Measurements from ENCODE around the gene TNFSF13.

TNFSF13 gene

DNA sequence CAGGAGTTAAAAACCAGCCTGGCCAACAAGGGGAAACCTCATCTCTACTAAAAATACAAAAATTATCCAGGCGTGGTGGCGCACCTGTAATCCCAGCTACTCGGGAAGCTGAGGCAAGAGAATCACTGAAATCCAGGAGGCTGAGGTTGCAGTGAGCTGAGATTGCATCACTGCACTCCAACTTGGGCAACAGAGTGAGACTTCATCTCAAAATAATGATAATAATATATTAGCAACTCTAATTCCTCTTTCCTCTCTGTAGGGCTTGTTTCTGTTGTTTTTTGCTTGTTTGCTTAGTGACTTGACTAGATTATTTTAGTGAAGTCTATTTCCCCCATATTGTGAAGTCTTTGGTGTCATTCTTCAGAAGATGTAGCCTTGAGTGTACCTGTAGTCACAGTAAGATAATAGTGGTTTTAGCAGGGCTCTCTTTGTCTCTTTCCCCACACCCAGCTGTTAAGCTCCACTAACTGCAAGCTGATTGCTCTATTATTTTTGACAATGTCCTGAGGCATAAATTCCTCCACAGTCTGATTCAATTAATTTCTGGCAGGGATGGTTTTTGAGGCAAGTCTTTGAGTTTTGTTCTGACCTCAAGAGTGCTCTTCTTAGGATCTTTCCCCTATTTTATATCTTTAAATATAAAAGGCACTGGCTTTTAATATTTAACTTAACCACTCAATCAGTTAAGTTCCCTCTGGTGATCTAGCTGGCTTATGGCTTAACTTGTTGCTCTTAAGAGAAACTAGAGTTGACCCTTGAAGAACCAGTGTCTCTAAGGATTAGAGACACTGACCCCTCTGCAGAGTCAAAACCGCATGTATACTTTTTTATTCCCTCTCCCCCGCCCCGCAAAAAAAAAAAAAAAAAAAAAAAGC lies 28.3 kb upstream of the TNFSF13 start:
- ChIA-PET CTCF (interaction anchor here (3.7 kb wide), 1 partner anchor 16 kb away, joined by 25 read pairs; no protein-coding TSS in a partner anchor), POLR2A (no interaction called here)
- DNase-seq (ENCODE audit: extremely low spot score): no peak
- TF ChIP-seq, protein P1, sequence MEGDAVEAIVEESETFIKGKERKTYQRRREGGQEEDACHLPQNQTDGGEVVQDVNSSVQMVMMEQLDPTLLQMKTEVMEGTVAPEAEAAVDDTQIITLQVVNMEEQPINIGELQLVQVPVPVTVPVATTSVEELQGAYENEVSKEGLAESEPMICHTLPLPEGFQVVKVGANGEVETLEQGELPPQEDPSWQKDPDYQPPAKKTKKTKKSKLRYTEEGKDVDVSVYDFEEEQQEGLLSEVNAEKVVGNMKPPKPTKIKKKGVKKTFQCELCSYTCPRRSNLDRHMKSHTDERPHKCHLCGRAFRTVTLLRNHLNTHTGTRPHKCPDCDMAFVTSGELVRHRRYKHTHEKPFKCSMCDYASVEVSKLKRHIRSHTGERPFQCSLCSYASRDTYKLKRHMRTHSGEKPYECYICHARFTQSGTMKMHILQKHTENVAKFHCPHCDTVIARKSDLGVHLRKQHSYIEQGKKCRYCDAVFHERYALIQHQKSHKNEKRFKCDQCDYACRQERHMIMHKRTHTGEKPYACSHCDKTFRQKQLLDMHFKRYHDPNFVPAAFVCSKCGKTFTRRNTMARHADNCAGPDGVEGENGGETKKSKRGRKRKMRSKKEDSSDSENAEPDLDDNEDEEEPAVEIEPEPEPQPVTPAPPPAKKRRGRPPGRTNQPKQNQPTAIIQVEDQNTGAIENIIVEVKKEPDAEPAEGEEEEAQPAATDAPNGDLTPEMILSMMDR (IDR thresholded peaks at IDR 0.05; ENCODE audit: control extremely low read depth, extremely low read depth, low read depth, missing control alignments): no peak

DNA sequence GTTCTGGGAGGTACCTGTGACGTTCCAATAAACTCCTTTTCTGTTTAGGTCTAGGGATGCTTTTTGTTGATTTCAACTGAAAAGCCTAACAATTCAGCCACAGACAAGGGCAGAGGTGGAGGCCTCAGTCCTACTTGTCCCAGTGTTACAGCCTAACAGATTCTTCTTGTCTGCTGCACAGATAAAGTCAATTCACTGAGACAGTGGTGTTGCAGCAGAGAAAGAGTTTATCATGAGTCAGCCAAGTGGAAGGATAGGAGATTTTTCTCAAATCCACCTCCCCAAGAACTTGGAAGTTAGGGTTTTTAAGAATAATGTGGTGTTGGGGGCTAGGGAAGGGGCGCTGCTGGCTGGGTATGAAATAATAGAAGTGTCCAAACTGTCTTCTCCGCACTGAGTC lies 20.5 kb upstream of the TNFSF13 start:
- CTCF ChIA-PET: no interaction called here
- no peak for DNase-seq (ENCODE audit: extremely low spot score)
- TF ChIP-seq, protein P1 (IDR thresholded peaks at IDR 0.05; ENCODE audit: control extremely low read depth, extremely low read depth, low read depth, missing control alignments): no peak
- POLR2A ChIA-PET: no interaction called here

DNA sequence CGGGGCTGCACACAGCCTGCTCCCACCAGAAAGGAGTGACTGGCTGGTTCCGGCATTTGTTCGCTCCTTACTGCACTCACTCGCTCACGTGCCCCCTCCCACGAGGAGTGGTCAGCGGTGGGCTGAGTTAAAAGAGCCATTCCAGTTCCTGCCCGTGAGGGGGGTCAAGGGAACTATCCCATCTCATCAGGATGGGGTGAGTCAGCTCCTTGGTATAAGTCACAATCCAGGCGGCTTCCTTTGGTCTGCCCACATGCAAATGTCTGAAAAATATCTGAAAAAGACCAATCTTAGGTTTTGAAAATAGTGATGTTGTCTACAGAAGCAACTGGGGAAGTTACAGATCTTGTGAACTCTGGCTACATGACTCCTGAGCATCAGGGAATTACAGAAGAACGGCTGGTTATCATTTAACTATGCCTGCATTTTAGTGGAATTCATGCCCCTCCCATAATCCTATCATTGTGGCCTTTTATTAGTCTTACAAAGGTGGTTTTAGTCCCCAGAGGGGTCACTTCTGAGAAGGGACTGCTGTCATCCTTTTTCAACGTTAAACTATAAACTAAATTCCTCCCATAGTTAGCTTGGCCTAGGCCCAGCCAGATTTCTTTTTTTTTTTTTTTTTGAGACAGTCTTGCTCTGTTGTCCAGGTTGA lies 19.5 kb upstream of the TNFSF13 start:
- ChIA-PET POLR2A (no interaction called here), CTCF (no interaction called here)
- TF ChIP-seq, protein P1 (IDR thresholded peaks at IDR 0.05; ENCODE audit: control extremely low read depth, extremely low read depth, low read depth, missing control alignments): no peak
- no peak for DNase-seq (ENCODE audit: extremely low spot score)

DNA sequence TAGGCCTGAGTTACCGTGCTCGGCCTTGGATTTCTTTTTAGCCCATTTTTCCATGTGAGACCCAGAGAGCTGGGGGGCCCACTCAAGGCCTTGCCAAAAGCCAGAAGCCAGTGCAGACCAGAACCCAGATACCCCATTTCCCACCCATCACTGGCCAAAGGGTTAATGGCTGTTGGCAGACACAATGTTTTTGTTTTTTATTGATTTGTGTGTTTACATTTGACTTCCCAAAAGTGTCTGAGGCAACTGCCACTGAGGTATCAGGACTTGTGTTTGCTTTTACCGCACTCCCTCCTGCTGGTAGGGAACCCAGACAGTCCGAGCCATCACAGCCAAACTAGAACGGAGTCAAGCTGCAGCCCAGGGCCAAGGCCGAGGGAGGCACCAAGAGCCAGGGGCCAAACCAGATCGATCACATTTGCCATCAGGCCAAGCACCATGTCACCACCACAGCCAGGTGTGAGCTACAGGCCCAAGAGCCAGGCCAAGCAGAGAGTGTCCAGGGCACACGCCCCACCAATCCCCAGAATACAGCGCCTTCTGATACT lies 17.4 kb upstream of the TNFSF13 start:
- ChIA-PET CTCF (interaction anchor here (1.4 to 4.3 kb wide), 2 partner anchors 19 to 26 kb away, joined by 4 to 20 read pairs; no protein-coding TSS in a partner anchor), POLR2A (interaction anchor here (0.7 kb wide), 1 partner anchor 21 kb away, joined by 5 read pairs; no protein-coding TSS in a partner anchor)
- TF ChIP-seq, protein P1 (IDR thresholded peaks at IDR 0.05; ENCODE audit: control extremely low read depth, extremely low read depth, low read depth, missing control alignments): no peak
- DNase-seq (ENCODE audit: extremely low spot score): no peak

DNA sequence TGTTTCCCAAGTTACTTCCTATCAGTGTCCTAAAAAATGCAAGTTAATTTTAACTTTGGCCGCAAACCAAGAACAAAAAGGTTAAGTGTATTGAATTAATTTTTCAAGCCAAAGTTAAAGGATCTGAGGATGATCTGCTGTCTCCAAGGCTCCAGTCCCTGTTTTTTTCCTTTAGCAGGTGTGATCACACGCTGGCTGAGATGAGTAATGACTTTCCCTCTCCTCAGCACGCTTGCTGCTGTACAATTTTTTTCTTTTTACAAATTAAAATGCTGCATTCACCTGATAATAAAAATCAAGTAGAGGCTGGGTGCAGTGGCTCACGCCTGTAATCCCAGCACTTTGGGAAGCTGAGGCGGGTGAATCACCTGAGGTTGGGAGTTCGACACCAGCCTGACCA lies 13.6 kb upstream of the TNFSF13 start:
- no peak for DNase-seq (ENCODE audit: extremely low spot score)
- POLR2A ChIA-PET: no interaction called here
- CTCF ChIA-PET: interaction anchor here (4.3 kb wide), 1 partner anchor 30 kb away, joined by 20 read pairs; no protein-coding TSS in a partner anchor
- TF ChIP-seq, protein P1 (IDR thresholded peaks at IDR 0.05; ENCODE audit: control extremely low read depth, extremely low read depth, low read depth, missing control alignments): no peak

DNA sequence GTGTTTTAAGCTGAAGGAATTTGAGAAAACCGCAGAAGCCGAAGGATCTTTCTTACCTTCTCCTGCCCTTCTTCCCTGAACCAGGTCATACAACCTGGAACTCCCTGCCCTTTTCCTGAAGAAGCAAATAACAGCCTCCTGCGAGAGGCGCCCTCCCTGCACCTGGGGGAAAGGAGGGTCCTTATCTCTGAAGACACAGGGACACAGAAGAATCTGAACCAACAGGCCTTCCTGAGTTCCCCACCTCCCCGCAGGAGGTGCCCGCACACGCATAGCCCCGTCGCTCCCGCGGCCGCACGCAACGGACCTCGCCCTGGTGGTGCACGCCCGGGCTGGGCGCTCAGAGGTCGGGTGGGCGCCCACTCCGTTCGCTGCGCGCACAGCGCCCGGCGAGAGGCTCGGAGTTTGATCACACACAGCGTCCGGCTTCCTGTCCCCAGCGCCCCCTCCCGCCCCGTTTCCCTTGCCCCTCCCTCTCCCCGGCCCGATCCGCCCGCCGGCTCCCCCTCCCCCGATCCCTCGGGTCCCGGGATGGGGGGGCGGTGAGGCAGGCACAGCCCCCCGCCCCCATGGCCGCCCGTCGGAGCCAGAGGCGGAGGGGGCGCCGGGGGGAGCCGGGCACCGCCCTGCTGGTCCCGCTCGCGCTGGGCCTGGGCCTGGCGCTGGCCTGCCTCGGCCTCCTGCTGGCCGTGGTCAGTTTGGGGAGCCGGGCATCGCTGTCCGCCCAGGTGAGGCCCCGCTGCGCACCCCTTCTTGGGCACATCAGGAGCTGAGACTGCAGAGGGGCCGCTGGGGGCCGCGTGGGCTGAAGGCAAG lies 9.8 kb upstream of the TNFSF13 start, which contains the start of gene TNFSF12:
Gene TNFSF12 (plus strand): TSS at position 474 of the 816 bp plus-strand sequence. CDS start 96 bp downstream, at position 570.
- DNase-seq (ENCODE audit: extremely low spot score): peak; percentile 76
- TF ChIP-seq, protein P1 (IDR thresholded peaks at IDR 0.05; ENCODE audit: control extremely low read depth, extremely low read depth, low read depth, missing control alignments): no peak
- ChIA-PET POLR2A (no interaction called here), CTCF (interaction anchor here (0.8 to 4.8 kb wide), 6 partner anchors 9 to 186 kb away, joined by 3 to 43 read pairs (median 3); partner anchors contain the start of gene TNFSF13)
